Hematopoietic multipotent progenitor cell treated with erythropoietin and hydrocortisone succinate and interleukin-3 and kit ligand, for 4 days (in vitro differentiated cells): ENCODE measurements around the gene APBB2.

Experiments
- DNase-seq: peaks from one replicate; pipeline ENCODE4 v3.0.0-alpha.2; 2015

Gene APBB2

DNA sequence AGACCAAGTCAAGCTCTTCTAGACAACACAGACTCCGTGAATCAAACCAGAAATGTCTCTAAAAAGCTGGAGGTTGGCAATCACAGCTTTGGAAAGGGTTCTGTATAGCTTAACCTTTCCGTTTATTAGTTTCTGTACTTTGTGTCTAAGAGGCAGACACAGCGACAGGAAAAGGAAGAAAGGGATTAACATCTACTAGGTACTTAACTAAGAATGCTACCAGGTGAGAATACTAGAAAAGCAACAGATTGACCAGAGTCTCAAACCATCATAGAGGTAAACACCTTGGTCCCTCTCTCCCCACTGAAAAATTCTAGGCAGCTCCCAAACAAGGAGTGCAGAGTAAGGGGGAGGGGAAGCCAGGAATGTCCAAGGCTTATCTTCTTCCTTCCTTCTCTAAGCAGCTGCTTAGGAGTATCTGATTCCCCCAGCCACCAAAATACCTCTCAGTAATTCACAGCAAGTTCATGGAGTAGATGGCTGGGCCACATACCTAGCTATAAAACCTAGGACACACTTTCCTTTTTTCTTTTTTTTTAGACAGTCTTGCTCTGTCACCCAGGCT lies 80.8 kb downstream of the APBB2 start:
- no peak for DNase-seq

DNA sequence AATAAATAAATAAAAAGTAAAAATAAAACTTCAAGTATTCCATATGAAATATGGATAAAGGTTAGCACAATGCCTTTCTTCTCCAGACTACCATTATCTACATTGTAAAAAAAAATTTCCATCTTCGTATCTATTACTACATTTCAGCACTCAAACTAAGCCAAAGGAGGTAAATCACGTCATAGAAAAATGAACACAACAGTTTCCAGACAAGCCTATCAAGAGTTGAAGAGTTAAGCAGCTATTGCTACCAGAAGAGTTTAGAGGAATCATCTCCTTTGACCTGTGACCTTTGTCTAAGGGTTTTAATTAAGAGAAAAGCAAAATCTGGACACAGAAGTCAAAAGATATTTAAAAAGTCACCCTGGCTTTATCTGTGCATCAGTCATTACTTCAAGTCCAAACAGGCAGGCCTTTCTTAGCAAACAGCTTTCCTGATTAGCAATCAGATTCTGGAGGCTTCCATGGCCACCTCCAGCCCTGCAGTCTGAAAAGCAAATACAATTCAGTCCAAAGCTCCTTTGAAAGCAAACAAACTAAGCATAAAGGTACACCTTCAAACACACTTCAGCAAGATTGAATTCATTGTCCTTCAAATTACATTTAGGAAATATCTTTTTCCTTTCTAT lies 82.2 kb downstream of the APBB2 start:
- DNase-seq = no peak

DNA sequence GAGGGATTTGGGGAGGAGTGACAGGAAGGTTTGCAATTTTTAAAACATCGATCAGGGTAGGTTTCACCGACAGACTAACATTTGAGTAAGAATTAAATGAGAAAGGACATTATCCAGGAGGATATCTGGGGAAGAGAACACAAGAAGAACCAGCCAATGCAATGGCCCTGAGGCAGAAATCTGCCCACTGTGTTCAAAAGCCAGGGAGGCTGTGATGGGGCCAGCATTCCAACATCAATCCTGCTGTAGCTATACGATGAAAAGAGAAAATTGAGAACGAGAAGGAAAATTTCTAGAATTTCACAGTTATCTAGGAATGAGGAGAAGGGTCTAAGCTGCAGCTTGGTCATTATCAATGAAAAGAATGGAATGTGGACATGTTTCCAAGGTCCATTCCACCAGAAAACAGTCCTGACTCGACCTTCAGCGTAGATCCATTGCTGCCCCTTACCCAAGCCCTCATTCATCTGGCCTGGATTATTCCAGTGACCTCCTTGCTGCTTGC lies 84.4 kb downstream of the APBB2 start:
- no peak for DNase-seq

DNA sequence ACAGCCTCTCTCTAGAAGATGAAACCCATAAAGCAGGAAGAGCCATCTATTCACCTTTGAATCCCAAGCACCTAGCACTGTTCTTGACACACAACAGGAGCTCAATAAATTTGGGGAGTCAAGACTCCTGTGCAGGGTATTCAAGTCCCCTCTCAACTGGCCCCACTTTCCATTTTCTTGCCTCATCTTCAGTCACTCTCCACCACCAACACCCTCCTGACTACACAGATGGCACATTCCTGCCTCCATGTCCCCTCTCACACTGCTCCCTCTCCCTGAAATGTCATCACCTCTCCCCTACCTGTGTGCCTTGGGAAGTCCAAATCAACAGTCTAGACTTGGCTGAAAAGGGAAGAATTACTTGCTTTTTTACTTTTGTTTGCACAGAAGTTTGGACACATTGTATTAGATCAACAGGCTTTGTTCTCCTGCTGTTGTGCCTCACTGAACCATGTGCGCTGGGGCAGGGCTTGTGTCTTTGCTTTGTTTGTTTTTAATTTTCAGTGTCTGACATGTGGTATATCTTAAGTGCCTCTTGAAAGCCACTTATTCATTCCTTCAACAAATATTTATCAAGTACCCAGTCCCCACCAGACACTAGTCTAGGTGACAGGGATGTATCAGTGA lies 85.1 kb downstream of the APBB2 start:
- DNase-seq = no peak

DNA sequence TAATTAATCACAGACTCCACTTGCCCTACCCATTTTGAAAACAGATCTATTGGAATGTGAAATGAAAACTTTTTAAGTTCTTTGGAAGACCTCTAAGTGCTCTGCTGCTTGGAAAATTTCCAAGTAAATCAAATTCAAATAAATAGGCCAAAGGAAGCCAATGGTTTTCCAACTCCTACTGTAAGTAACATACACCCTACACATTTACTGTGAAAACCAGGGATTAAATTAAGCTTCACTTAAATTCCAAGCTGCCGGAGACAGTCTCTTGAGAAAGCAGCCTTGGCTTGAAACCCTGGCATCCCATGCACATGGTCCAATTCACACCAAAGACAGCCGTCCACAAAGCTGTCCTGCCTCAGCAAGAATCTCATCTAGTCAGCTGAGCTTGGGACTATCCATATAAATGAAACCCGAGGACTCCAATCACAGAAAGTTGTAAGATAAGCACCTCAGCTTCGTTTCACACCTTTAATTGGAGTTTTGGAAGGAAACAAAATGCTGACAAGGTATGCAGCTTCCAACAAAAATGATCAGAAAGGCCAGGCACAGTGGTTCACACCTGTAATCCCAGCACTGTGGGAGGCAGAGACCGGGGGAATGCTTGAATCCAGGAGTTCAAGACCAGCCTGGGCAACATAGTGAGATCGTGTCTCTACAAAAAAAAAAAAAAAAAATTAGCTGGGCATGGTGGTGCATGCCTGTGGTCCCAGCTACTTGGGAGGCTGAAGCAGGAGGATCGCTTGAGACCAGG lies 88.6 kb downstream of the APBB2 start:
- DNase-seq = no peak

DNA sequence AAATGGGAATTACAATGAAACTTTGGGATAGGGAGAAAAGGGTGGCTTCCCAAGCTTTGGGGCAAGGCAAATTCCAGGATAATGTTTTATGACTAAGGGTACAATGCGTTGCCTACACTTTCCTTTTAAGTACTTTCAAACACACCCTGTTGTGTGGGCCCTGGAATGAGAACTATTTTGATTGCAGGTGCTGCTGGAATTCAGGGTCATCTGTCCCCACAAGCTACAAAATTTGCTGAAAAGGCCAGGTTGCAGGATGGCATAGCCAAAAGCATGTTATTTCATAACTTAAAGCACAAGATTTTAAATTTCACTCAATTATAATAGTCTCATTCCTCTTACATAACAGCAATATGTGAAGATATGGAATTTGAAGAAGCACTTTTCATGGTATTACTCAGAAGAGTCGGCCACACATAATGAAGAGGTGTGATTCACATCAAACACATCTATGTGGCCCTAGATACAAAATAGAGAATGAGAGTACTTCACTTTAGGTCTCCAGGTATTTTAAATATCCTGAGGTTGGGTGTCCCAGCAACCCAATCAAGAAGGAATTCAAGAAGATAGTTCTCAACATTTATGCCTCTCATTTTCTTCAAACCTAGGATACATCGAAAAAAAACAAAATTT lies 89.3 kb downstream of the APBB2 start:
- DNase-seq = no peak

DNA sequence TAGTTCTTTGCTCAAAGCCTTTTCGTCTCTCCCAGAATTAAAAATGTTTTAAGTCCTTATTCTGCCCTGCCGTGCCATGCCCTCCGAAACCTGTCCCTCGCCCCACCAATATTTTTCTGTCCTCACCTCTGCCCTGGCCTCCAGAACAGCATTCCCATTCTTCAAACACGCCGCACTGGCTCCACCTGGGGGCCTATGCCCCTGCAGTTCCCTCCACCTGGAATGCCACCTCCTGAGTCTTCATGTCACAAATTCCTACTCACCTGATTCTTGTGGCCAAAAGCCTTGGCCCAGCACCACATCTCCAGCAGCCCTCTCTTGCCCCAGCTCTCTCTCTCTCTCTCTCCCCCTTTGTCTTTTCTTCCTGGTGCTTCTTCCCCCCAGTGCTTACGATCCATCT lies 91.6 kb downstream of the APBB2 start:
- no peak for DNase-seq

DNA sequence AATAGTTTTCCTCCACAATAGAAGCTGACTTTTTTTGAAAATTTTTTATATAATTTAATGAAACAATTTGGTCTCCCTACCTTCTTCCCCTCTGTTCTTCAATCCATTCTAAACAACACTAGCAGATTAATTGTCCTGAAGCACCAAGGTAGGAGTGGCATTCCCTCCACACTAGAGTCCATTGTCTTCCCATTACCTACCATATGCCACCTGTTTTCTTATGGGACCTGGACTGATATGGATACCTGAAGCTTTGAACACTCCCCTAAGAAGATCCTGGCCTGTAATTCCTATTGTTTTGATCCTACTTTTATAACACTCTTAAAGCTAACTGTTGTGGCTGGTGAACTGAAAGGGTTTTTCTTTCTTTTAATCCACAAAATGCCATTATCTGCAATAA lies 92.0 kb downstream of the APBB2 start:
- no peak for DNase-seq

DNA sequence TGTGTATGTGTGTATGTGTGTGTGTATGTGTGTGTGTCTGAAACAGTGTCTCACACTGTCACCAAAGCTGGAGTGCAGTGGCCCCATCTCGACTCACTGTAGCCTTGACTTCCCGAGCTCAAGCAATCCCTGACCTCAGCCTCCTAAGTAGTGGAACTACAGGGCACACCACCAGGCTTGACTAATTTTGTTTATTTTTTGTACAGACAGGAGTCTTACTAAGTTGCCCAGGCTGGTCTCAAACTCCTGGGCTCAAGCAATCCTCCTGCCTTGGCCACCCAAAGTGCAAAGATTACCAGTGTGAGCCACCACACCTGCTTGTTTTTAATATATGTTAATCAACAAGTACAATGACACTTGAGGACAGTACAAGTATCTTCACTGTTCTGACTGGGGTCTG lies 92.4 kb downstream of the APBB2 start:
- no peak for DNase-seq

DNA sequence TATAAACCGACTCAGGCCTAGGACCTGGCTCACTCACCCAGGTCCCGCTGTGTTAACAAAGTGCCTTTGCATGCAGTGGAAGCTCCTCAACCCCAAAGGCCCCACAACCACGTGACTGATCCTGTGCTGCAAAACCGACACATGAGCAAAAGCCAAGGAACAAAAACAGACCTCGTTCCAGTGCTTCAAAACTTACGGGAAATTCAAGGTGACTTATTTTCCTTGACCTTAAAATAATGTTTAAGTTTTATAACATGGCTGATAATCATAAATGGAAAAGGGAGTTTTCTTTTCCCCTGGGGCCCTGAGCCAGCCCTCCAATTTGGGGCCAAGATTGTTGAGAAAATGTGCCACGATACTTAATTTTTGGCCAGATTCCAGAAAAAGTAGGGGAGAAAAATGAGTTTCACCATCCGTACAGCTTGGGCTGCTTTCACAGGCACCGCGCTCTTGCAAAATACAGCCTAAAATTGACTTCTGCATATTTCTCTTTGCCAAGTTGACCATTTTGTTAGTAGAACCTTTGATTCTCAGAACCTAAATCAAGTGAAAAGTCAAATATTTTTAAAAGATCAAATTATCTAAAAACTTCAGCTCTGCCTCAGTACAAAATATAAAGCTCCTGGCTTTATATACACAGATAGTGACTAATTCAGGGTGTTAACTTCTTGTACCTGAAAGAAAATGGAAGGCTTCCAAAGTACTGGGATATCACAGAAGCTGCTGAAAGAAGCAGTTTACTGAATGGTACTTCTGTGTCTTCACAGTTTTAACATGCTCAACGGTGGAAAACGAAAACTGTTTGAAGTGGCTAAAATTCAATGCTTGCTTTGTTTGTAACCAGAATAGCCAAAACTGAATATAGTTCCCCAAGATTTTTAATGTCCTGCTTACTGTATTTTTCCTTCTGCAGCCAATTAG lies 93.8 kb downstream of the APBB2 start:
- peak; percentile 24 for DNase-seq

DNA sequence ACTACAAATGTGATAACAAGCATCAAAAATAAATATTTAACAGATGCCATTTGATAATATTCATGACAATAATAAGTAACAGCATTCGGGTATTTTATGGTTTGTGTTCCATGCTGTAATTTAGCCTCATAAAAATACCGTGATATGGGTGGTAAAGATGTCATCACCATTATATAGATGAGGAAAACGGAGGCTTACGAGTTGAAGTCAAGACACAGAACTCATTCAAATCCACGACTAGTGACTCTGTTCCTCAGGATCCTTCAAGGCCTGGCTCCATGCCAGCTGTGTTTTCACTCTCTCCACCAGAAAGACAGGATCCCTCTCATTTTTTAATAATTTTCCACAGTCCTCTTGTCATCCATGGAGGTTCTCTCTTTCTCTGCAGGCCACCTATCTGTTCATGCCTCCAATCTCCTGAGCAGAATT lies 94.5 kb downstream of the APBB2 start:
- no peak for DNase-seq

DNA sequence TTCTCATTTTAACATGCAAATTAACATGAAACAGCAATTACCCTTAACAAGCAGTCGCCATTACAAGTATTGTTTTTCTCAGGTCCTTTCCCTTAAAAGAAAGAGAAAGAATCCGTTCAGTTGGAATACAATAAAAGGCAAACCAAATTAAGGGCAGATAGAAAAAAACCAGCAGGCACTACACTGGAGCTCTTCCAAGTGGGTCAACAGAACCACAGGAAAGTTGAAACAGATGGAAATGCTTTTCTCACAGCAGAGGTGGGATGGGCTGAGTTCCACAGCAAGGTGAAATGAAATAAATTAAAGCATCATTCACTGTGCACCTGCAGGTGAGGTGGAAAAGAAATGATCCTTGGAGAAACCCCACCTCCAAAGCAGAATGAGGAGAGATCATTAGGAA lies 102.6 kb downstream of the APBB2 start:
- DNase-seq = no peak

DNA sequence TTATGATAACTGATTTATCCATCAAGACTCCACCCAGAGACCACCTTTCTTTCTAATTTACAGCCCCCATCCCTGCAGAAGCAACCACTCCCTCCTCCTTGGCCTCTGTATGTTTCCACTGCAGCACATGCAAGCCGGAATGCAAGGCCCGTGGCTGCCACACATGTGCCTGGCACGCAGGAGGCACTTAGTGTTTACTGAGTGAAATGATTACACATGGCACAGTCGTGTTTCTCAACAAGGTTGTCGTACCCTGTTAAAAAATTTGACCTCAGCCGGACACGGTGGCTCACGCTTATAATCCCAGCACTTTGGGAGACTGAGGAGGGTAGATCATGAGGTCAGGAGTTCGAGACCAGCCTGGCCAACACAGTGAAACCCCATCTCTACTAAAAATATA lies 104.3 kb downstream of the APBB2 start:
- no peak for DNase-seq

DNA sequence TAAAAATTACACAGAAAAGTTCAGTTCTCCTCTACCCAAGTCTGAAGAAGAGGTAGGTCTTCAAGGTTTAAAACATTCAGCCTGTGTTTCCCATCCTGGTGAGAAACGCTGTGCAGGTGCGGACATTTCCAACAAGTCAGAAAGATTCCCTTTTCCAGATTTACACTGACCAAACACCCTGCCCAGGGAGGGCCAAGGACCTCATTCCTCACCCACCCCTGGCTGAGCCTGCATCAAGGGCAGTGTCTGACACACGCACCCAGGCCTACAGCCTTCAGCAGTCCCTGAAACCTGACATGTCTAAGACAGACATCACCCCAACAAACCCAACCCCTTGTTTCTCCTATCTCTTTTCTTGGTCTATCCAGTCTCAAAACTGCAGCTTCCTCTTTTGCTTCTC lies 105.9 kb downstream of the APBB2 start:
- no peak for DNase-seq

DNA sequence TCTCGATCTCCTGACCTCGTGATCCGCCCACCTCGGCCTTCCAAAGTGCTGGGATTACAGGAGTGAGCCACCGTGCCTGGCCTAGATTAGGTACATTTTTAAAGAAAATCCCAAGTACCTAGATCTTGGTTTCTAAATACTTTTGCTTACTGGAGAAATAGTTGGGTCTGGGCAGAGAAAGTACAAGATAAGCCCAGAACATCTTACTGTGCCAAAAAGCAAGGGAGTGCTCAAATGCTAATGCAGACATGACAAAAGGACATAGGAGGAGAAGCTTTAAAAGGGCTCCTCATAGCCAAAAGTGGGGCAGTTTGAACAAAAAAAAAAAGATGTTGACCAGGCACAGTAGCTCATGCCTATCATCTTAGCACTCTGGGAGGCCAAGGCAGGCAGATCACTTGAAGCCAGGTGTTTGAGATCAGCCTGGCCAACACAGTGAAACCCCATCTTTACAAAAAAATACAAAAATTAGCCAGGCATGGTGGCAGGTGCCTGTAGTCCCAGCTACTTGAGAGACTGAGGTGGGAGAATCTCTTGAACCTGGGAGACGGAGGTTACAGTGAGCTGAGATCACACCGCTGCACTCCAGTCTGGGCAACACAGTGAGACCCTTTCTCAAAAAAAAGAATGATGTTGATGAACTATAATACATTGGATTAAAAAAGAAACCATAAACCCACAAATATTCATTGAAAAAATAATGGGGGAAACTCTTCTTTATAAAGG lies 107.5 kb downstream of the APBB2 start:
- no peak for DNase-seq

DNA sequence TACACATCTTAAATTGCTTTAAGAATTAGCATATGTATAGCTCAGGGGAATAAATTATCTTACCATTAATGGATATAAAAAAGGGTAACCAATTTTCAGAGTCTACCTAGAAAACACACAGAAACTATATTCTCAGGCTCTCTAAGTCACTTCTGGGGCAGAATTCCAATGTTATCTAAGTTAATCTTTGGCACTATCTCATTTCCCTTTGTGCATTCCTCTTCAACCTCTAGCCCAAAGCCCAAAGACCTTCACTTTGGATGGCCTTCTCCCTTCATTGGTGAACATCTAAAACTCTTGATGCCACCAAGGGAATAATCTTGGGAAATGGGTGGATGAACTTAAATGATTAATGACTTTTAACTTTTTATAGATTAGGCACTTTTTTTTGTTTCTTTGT lies 108.3 kb downstream of the APBB2 start:
- no peak for DNase-seq

DNA sequence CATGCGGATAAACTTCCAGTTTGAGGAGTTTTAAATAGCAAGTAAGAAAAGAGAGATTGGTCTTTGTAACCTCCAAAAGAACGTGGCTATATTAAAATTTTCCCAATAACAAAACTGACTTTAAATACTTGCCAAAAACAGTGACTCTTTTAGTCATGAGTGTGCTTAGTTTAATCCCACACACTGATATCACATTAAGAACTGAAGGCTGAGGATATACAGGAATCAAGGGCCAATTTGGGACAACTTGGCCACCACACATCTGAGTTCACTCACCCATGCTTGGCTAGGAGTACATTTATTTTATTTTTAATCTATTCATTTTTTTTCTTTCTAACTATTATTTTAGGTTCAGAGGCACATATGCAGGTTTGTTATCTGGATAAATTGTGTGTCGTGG lies 110.2 kb downstream of the APBB2 start:
- DNase-seq = no peak

DNA sequence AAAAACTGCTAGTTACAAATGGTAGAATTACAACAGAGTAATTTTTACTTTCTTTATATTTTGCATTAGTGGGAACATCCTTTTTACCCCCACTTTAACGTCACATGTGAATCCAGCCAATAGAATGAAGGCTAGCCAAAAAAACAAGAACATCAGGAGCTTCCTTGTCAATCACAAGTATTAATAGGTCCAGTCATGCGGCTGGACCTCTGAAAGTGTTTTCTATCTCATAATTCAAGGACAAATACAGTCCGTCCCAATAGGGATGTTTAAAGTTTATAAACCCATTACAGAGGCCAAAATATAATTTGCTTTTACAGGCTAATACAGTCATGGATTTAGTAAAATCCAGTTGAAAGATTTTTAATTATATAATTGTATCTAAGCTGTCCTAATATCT lies 110.7 kb downstream of the APBB2 start:
- DNase-seq = no peak

DNA sequence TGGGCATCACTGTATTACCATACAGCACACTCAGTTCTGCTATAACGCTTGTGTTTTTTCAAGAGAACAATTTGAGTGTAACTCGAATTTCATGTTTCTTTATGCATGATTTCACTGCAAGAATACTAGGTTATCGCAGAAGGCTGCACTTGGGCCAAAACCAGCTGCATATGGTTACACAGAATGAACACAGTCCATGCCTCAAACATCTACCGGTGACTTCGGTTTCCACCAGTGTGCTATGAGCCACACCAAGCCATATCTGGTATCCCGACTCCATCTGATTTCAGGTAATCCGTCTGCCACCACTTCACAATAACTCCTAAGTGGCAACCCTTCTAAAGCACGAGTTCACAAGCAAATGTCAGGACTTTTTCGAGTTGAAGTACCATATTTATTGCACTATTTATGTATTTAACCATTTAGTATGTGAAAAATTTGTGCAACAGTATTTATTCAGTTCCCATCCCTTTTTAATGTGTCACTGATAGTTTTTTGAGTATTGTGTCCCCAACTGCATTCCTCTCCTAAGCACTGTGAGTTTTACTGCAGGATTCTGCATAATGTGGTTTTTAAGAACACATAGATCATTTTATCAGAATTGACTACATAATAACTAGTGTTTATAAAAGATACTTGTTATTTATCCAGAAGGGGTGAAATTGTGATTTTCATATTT lies 111.8 kb downstream of the APBB2 start:
- DNase-seq = no peak

DNA sequence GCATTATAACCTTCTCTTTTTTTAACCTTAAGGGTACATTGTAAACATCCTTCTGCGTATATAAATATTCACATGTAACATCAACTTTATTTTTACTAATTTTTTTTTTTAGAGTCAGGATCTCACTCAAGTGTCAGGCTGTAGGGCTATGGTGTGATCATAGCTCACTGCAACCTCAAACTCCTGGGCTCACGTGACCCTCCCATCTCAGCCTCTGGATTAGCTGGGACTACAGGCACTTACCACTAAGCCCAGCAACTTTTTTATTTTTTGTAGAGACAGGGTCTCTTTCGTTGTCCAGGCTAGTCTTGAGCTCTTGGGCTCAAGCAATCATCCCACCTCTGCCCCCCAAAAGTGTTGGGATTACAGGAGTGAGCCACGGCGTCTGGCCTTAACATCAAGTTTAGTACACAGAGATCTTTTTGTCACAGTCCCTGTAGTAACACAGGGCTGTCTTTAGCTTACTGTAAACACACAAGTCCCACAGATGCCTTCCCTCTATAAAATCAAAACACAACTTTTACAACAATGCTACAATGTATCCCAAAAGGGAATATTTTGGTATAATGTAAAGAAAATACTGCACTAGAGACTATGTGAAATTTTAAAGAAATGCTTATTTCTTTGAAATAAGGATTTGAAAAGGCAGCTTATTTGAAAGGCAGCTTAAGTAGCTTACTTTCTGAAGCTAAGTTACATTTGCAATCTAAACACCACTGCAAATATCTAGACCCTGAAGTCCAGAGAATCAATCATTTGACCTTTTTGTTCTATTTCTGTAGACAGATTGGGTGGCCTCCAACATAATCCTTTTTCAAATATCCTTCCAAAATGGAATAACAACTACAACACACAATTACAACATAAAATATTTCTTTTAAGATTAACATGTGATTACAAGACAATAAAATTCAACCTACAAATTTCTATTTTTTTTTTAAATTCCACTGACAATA lies 116.0 kb downstream of the APBB2 start:
- DNase-seq = no peak
